ENCODE data around the gene F12.

Gene F12

GRCh38 chr5:177434437-177434836, 25.1 kb upstream of the F12 start:
- no peak overlapping the region for H3K4me3 ChIP-seq (ENCODE audit: low read depth, low read length)
- DNase-seq (ENCODE audit: low read depth): no peak

GRCh38 chr5:177433658-177434217, 24.4 kb upstream of the F12 start:
- no peak overlapping the region for H3K4me3 ChIP-seq (ENCODE audit: low read depth, low read length)
- no peak for DNase-seq (ENCODE audit: low read depth)

- H3K4me3 ChIP-seq (ENCODE audit: low read depth, low read length): no peak overlapping the region
- no peak for DNase-seq (ENCODE audit: low read depth)
Observed at GRCh38 chr5:177432839-177433657, 23.7 kb upstream of the F12 start.

- DNase-seq (ENCODE audit: low read depth): no peak
- H3K4me3 ChIP-seq (ENCODE audit: low read depth, low read length): no peak overlapping the region
Observed at GRCh38 chr5:177432143-177432838, 22.9 kb upstream of the F12 start.

GRCh38 chr5:177431317-177432142, 22.2 kb upstream of the F12 start:
- no peak for DNase-seq (ENCODE audit: low read depth)

GRCh38 chr5:177430972-177431316, 21.6 kb upstream of the F12 start:
- DNase-seq (ENCODE audit: low read depth): no peak
- H3K4me3 ChIP-seq (ENCODE audit: low read depth, low read length): no peak overlapping the region

More at GRCh38 chr5:177431317-177432142, 22.2 kb upstream of the F12 start:
- H3K4me3 ChIP-seq (ENCODE audit: low read depth, low read length): no peak overlapping the region

- DNase-seq (ENCODE audit: low read depth): no peak
- no peak overlapping the region for H3K4me3 ChIP-seq (ENCODE audit: low read depth, low read length)
Observed at GRCh38 chr5:177430140-177430951, 21.0 kb upstream of the F12 start.

GRCh38 chr5:177429248-177430040, 20.1 kb upstream of the F12 start:
- no peak overlapping the region for H3K4me3 ChIP-seq (ENCODE audit: low read depth, low read length)
- no peak for DNase-seq (ENCODE audit: low read depth)

GRCh38 chr5:177428574-177429217, 19.3 kb upstream of the F12 start:
- no peak for DNase-seq (ENCODE audit: low read depth)
- no peak overlapping the region for H3K4me3 ChIP-seq (ENCODE audit: low read depth, low read length)

GRCh38 chr5:177427919-177428573, 18.7 kb upstream of the F12 start:
- H3K4me3 ChIP-seq (ENCODE audit: low read depth, low read length): no peak overlapping the region
- DNase-seq (ENCODE audit: low read depth): no peak

- H3K4me3 ChIP-seq (ENCODE audit: low read depth, low read length): peak overlapping the region; percentile 83
- no peak for DNase-seq (ENCODE audit: low read depth)
Observed at GRCh38 chr5:177427211-177427822, 18.0 kb upstream of the F12 start.

- DNase-seq (ENCODE audit: low read depth): no peak
- H3K4me3 ChIP-seq (ENCODE audit: low read depth, low read length): peak within 1 kb of the TSS; percentile 83
Observed at GRCh38 chr5:177426566-177427210, 17.3 kb upstream of the F12 start, which contains the start of gene GRK6. TSS of gene GRK6 (plus strand) at chr5:177426676. CDS start at chr5:177426846, 170 bp downstream.

GRCh38 chr5:177425801-177426565, 16.6 kb upstream of the F12 start:
- peak overlapping the region; percentile 54 for H3K4me3 ChIP-seq (ENCODE audit: low read depth, low read length)
- DNase-seq (ENCODE audit: low read depth): peak; percentile 100

- peak overlapping the region; percentile 54 for H3K4me3 ChIP-seq (ENCODE audit: low read depth, low read length)
- no peak for DNase-seq (ENCODE audit: low read depth)
Observed at GRCh38 chr5:177425196-177425800, 15.9 kb upstream of the F12 start.

- no peak overlapping the region for H3K4me3 ChIP-seq (ENCODE audit: low read depth, low read length)
- no peak for DNase-seq (ENCODE audit: low read depth)
Observed at GRCh38 chr5:177423671-177424070, 14.3 kb upstream of the F12 start.

Measured in skeletal muscle cell (primary cell).